ENCODE results near the gene CPNE2.

Gene CPNE2

GRCh38 chr16:57133886-57134285 is 41.5 kb downstream of the CPNE2 start:
- no peak for TF ChIP-seq CTCF (IDR thresholded peaks at IDR 0.05; ENCODE audit: control insufficient read depth, insufficient read depth, low read depth, low read length, missing control alignments)
- H3K4me3 ChIP-seq (ENCODE audit: control insufficient read depth, low read depth, low read length) = no peak overlapping the region

GRCh38 chr16:57134982-57135381 is 42.6 kb downstream of the CPNE2 start:
- TF ChIP-seq CTCF (IDR thresholded peaks at IDR 0.05; ENCODE audit: control insufficient read depth, insufficient read depth, low read depth, low read length, missing control alignments) = no peak
- no peak overlapping the region for H3K4me3 ChIP-seq (ENCODE audit: control insufficient read depth, low read depth, low read length)
- no peak for DNase-seq (ENCODE audit: low read depth)

More at GRCh38 chr16:57133886-57134285, 41.5 kb downstream of the CPNE2 start:
- no peak for DNase-seq (ENCODE audit: low read depth)

GRCh38 chr16:57137043-57137442 is 44.7 kb downstream of the CPNE2 start:
- DNase-seq (ENCODE audit: low read depth) = no peak
- H3K4me3 ChIP-seq (ENCODE audit: control insufficient read depth, low read depth, low read length) = no peak overlapping the region
- no peak for TF ChIP-seq CTCF (IDR thresholded peaks at IDR 0.05; ENCODE audit: control insufficient read depth, insufficient read depth, low read depth, low read length, missing control alignments)

- no peak for DNase-seq (ENCODE audit: low read depth)
- H3K4me3 ChIP-seq (ENCODE audit: control insufficient read depth, low read depth, low read length) = no peak overlapping the region
- no peak for TF ChIP-seq CTCF (IDR thresholded peaks at IDR 0.05; ENCODE audit: control insufficient read depth, insufficient read depth, low read depth, low read length, missing control alignments)
These were observed 45.3 kb downstream of the CPNE2 start for GRCh38 chr16:57137566-57138273.

DNA sequence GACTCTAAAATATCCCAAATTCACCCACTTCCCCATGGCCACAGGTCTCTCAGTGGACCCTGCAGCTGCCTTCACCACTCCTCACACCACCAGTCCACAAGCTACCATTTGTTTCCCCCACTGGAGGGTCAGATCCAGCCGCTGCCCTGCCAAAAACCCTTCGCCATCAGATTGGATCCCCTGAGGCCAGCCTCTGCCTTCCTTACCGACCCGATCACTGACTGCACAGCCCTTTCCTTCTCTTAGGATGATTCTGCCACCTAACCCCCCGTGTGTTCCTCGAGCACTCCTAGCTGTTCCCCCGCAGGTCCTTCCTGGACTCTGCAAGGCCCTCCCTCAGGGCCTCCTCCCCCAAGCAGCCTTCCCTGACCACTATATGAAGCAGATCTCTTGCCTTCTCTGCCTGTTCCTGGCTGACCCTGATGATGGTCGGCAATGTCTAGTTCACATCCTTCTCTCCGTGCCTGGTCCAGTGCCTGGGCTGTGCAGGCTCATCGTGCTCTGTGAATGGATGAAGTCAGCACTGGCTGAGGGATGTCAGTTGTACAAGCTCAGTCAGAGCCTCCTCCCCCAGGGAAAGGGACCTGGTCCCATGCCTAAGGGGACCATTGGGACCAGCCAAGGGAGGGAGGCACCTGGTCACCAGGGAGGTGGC is 46.0 kb downstream of the CPNE2 start:
- TF ChIP-seq CTCF (IDR thresholded peaks at IDR 0.05; ENCODE audit: control insufficient read depth, insufficient read depth, low read depth, low read length, missing control alignments) = no peak
- H3K4me3 ChIP-seq (ENCODE audit: control insufficient read depth, low read depth, low read length) = no peak overlapping the region
- no peak for DNase-seq (ENCODE audit: low read depth)

DNA sequence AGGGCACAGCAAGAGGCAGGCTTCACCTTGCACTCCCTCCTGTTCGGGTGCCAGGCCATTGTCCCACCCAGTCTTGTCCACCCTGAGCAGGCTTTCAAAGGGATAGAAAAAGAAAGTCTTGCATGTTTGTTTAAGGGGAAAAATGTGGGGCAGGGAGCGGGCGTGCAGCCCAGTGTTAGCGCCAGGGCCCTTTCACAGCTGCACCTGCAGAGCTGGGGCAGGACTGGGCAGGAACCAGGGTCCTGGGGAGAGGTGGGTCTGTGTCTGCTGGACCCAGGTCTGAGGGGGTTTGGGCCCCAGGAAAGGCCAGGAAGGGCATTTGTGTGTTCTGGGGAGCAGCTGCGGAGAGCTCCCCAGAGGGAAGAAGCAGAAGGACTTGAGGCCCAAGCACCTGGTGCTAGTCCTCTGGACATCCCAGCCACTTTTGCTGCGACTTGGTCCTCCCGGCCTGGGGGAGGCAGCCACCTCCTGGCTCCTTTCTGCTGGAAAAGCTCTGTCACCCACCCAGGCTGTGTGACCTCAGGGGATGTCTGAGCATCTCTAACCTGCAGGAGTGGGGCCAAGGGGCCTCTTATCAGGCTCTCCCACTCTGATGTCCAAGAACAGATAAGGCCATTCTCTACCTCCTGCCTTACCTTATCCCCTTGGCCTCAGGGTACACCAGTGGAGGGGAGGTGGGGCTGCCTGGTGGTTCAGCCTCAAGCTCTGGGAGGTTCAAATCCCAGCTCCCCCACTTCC is 48.7 kb downstream of the CPNE2 start:
- DNase-seq (ENCODE audit: low read depth) = no peak
- H3K4me3 ChIP-seq (ENCODE audit: control insufficient read depth, low read depth, low read length) = no peak overlapping the region
- no peak for TF ChIP-seq CTCF (IDR thresholded peaks at IDR 0.05; ENCODE audit: control insufficient read depth, insufficient read depth, low read depth, low read length, missing control alignments)

Measured in AG09309 (cell line).